GM12878 (cell line): ENCODE results near the gene STT3B. TPM values are rescaled to one million over a fixed set of nuclear protein-coding genes. Genes with fewer than 3 reads are reported as not detected.

Source experiments
- ATAC-seq: fragments of 200-7000 bp; cut with Tn5 transposase; 3 replicates; pipeline ENCODE4 v1.9.1; 2020; ENCODE audit warnings: mild to moderate bottlenecking, moderate library complexity
- BruUV-seq: library from RNA; stranded (reverse); fragments of 400-500 nt; replicated peaks from 2 replicates; lab custom pipeline; 2021; lab: Mats Ljungman, UMichigan
- CTCF ChIA-PET: fragments of 300-600 bp; sonication (Branson Sonifier 250); formaldehyde crosslinking; extraction: SDS; loops from one replicate; lab custom pipeline; 2021; ENCODE audit warnings: inconsistent platforms; lab: Yijun Ruan, JAX
- POLR2A ChIA-PET: fragments of 350-600 bp; formaldehyde crosslinking; extraction: SDS; loops from one replicate; lab custom pipeline; 2021; ENCODE audit warnings: inconsistent platforms; lab: Charles Lee
- RAD21 ChIA-PET: fragments of 300-600 bp; sonication (Branson Sonifier 250); formaldehyde crosslinking; loops from one replicate; lab custom pipeline; 2023; ENCODE audit warnings: antibody characterized with exemption; ENCODE audit not compliant: unreplicated experiment; lab: Charles Lee
- SMC1A ChIA-PET: fragments of 300-600 bp; sonication (Branson Sonifier 250); formaldehyde crosslinking; loops from one replicate; lab custom pipeline; 2023; ENCODE audit not compliant: unreplicated experiment, uncharacterized antibody; lab: Charles Lee
- DNase-seq: peaks from one replicate; pipeline ENCODE4 v3.0.0-alpha.2; 2011; ENCODE audit warnings: low read depth, low spot score
- FAIRE-seq: peaks from 3 replicates; lab custom pipeline; 2011; peaks lifted over from hg19 to GRCh38; lab: Jason Lieb, UNC
- H2AFZ ChIP-seq: 2 replicates; pipeline ENCODE4 v1.6.0; 2011; ENCODE audit warnings: low read depth, low read length, control low read depth; ENCODE audit not compliant: control insufficient read depth
- H3K27ac ChIP-seq: 2 replicates; pipeline ENCODE4 v1.5.1; 2011; ENCODE audit warnings: control low read depth; ENCODE audit not compliant: control insufficient read depth, insufficient read depth
- H3K27me3 ChIP-seq, 2 experiments: replicated peaks in 1 of 2; 2 replicates each; pipeline versions ENCODE4 v1.6.0 to v1.6.1; 2011; ENCODE audit warnings: low read length in 1 of 2; ENCODE audit not compliant: control insufficient read depth in 2 of 2, insufficient read depth in 2 of 2
- H3K36me3 ChIP-seq, 2 experiments: 2 replicates each; pipeline ENCODE4 v1.5.1; 2011; ENCODE audit warnings: low read length in 1 of 2; ENCODE audit not compliant: control insufficient read depth in 2 of 2, insufficient read depth in 2 of 2
- H3K4me1 ChIP-seq: 2 replicates; pipeline ENCODE4 v1.6.1; 2011; ENCODE audit warnings: mild to moderate bottlenecking, low read length, moderate library complexity, mixed read lengths; ENCODE audit not compliant: control insufficient read depth, insufficient read depth
- H3K4me2 ChIP-seq: 2 replicates; pipeline ENCODE4 v1.6.0; 2011; ENCODE audit warnings: control low read depth; ENCODE audit not compliant: control insufficient read depth, insufficient read depth
- H3K4me3 ChIP-seq: fragments of 200-600 bp; sonication (generic); 2 replicates; pipeline ENCODE4 v1.5.1; 2016
- H3K79me2 ChIP-seq: 2 replicates; pipeline ENCODE4 v1.6.0; 2011; ENCODE audit warnings: low read length; ENCODE audit not compliant: control insufficient read depth, insufficient read depth
- H3K9ac ChIP-seq: 2 replicates; pipeline ENCODE4 v1.8.0; 2011; ENCODE audit warnings: low read length, control low read depth, mixed read lengths; ENCODE audit not compliant: control insufficient read depth, insufficient read depth
- H3K9me3 ChIP-seq: replicated peaks from 3 replicates; pipeline ENCODE4 v1.5.1; 2011; ENCODE audit warnings: mild to moderate bottlenecking, low read length; ENCODE audit not compliant: control insufficient read depth, insufficient read depth
- H4K20me1 ChIP-seq: 2 replicates; pipeline ENCODE4 v1.6.0; 2011; ENCODE audit not compliant: control insufficient read depth, insufficient read depth
- DPF2 ChIP-seq: fragments of 450-650 bp; IDR thresholded peaks from 2 replicates; pipeline ENCODE4 v1.6.1; 2017; ENCODE audit warnings: mild to moderate bottlenecking
- GATAD2B ChIP-seq: fragments of 450-650 bp; conservative IDR thresholded peaks from 2 replicates; pipeline ENCODE4 v1.6.1; 2017; ENCODE audit warnings: low read depth, mild to moderate bottlenecking, moderate library complexity
- HDAC2 ChIP-seq: fragments of 200-600 bp; sonication (generic); IDR thresholded peaks from 2 replicates; pipeline ENCODE4 v1.6.1; 2017
- JUNB ChIP-seq: IDR thresholded peaks from 2 replicates; pipeline ENCODE4 v1.6.1; 2016; ENCODE audit warnings: antibody characterized with exemption, mild to moderate bottlenecking
- MTA2 ChIP-seq: fragments of 450-650 bp; IDR thresholded peaks from 2 replicates; pipeline ENCODE4 v1.6.1; 2016; ENCODE audit warnings: low read depth, mild to moderate bottlenecking, moderate library complexity
- NKRF ChIP-seq: fragments of 450-650 bp; conservative IDR thresholded peaks from 2 replicates; pipeline ENCODE4 v1.6.1; 2017; ENCODE audit warnings: mild to moderate bottlenecking, moderate library complexity
- POLR2AphosphoS5 ChIP-seq: IDR thresholded peaks from 2 replicates; pipeline ENCODE4 v1.6.1; 2011; ENCODE audit warnings: mild to moderate bottlenecking, low read length, inconsistent platforms
- RB1 ChIP-seq: fragments of 450-650 bp; formaldehyde crosslinking; IDR thresholded peaks from 2 replicates; pipeline ENCODE4 v1.6.1; 2017; ENCODE audit warnings: mild to moderate bottlenecking, borderline replicate concordance
- TAF1 ChIP-seq: IDR thresholded peaks from 2 replicates; pipeline ENCODE4 v1.6.1; 2011; ENCODE audit warnings: mild to moderate bottlenecking, low read depth, low read length, borderline replicate concordance
- YBX1 ChIP-seq: fragments of 450-650 bp; IDR thresholded peaks from 2 replicates; pipeline ENCODE4 v1.6.1; 2016; ENCODE audit warnings: antibody characterized with exemption
- ZNF687 ChIP-seq: fragments of 450-650 bp; IDR thresholded peaks from 2 replicates; pipeline ENCODE4 v1.6.1; 2017; ENCODE audit warnings: mild to moderate bottlenecking, moderate library complexity
- in situ Hi-C: fragments of 300-500 bp; cut with MboI; formaldehyde crosslinking; loops from 9 replicates; pipeline ENCODE4 v1.14.3; 2018; ENCODE audit warnings: mixed read lengths
- intact Hi-C: fragments of 100-400 bp; cut with micrococcal nuclease; formaldehyde crosslinking; loops from one replicate; pipeline ENCODE4 v1.14.2; 2022; ENCODE audit not compliant: unreplicated experiment
- polyA plus RNA-seq, 11 experiments: library from polyadenylated mRNA; depleted of rRNA in 4 of 11; unstranded in 6 of 11; stranded (reverse) in 5 of 11; fragments of >200 nt; fragmentation: Nextera tagmentation in 4 of 11; fragmentation: Illumina TruSeq in 1 of 11; extraction: Ambion mirVana in 4 of 11; extraction: Trizol in 1 of 11; gene quantifications; 1 replicate in 1 of 11; 2 replicates in 10 of 11; pipeline versions ENCODE4 v1.2.1 to v1.2.3, GENCODE V29; 2011 to 2016; ENCODE audit warnings: inconsistent platforms in 2 of 11, missing spikeins in 2 of 11, low read depth in 1 of 11
- total RNA-seq, 4 experiments: library from RNA; depleted of rRNA in 3 of 4; stranded (reverse); fragments of >200 nt in 3 of 4; fragmentation: Illumina TruSeq in 1 of 4; extraction: Trizol in 1 of 4; gene quantifications; 2 replicates each; pipeline versions ENCODE4 v1.2.1 to v1.2.3, GENCODE V29; 2013 to 2021

STT3B gene
- total and polyA plus RNA-seq, 10 of the 15 experiments (the other 5 are each of a cell fraction or from before 2014, with no cell fraction given) = 19.9 to 208 (median 79.6) TPM

GRCh38 chr3:31493149-31493548 lies 39.6 kb upstream of the STT3B start:
- DNase-seq (no peak), FAIRE-seq (no peak), ATAC-seq (no peak)
- no peaks in the 10 kb centered on the region for H3K79me2 ChIP-seq
- ChIA-PET POLR2A (no interaction called here), SMC1A (interaction anchor here (1.0 kb wide), 1 partner anchor 14 kb away, joined by 3 read pairs; no protein-coding TSS in a partner anchor), CTCF (no interaction called here), RAD21 (no interaction called here)
- no peaks in the 10 kb centered on the region for H4K20me1 ChIP-seq
- H3K36me3 ChIP-seq = no peaks in the 10 kb centered on the region
- peaks cover 9% of the 10 kb centered on the region for H3K9me3 ChIP-seq
- H3K27ac ChIP-seq = no peak overlapping the region
- H3K4me3 ChIP-seq = no peak overlapping the region
- in situ Hi-C loops = no loop called here
- H2AFZ ChIP-seq = no peak overlapping the region
- TF ChIP-seq MTA2 = no peak
- TF ChIP-seq POLR2AphosphoS5 = no peak
- no peak for TF ChIP-seq DPF2
- TF ChIP-seq YBX1 = no peak
- no peak for TF ChIP-seq ZNF687
- no peak for TF ChIP-seq RB1
- TF ChIP-seq HDAC2 = no peak
- no peak for TF ChIP-seq GATAD2B
- TF ChIP-seq JUNB = no peak
- TF ChIP-seq NKRF = no peak
- no peak for TF ChIP-seq TAF1
- no peak overlapping the region for H3K9ac ChIP-seq
- no peaks in the 10 kb centered on the region for H3K4me1 ChIP-seq
- H3K27me3 ChIP-seq = no peaks in the 10 kb centered on the region
- no peak overlapping the region for H3K4me2 ChIP-seq
- BruUV-seq = no TSS peak
- intact Hi-C loops = no loop called here
